Limb (tissue), 2 donors: ENCODE measurements around the gene PNMT.
"Not testable (repeated sequence)": the region's sequence is repeated elsewhere in the genome, so short reads cannot be mapped to it uniquely, and the experiment has no call there.

Experiments
- DNase-seq, 2 donors: peaks; one replicate each; pipeline ENCODE4 v3.0.0-alpha.2; 2016; ENCODE audit errors: extremely low spot score in 2 of 2

The PNMT gene

GRCh38 chr17:39687546-39688474 is 19.6 kb downstream of the PNMT start, which contains the start of gene PGAP3:
Gene PGAP3, minus strand, starts transcription at chr17:39688057. Its CDS starts 43 bp downstream, at chr17:39688014.
- peak; percentile 91 to 93 for DNase-seq

GRCh38 chr17:39688475-39688835 is 20.2 kb downstream of the PNMT start:
- DNase-seq, result peak in 1 of 2 donors; percentile 21

- DNase-seq, result no peak
These were observed 20.7 kb downstream of the PNMT start for GRCh38 chr17:39688945-39689344.

DNA sequence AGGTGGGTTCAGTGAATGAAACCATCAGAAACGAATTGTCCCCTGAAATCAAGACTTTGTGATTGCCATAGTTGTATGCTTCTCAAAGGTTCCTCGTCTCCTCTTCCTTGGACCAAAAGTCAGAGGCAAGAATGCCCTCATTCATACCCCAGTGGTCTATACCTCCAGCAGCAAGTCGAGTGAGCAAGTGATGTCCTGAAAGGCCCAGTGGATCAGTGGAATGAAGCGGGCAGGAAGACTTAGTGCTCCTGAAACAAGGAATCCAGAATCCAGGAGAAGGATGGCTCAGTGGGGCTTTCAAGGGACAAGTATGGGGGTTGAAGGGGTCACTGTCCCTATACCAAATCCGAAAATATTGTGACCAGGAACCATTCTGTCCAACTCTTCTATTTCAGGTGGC is 26.3 kb downstream of the PNMT start:
- DNase-seq, result no peak

DNA sequence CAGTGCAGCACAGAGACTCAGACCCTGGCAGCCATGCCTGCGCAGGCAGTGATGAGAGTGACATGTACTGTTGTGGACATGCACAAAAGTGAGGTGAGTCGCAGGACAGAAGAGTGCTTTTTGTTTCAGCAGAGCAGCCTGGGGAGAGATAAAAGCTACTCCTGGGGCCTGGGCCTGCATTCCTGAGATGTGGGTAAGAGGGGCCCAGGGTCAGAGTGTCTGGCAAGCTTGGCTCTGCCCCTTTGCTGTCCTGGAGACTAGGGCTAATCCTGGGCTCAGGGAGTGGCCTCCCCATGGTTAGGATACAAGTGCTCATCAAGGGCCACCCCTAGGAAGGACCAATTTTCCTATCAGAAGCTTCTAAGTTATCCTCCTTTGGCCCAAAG is 26.8 kb downstream of the PNMT start:
- no peak for DNase-seq

- DNase-seq, result no peak
These were observed 28.5 kb downstream of the PNMT start for GRCh38 chr17:39696731-39697130.

- no peak for DNase-seq
These were observed 29.7 kb downstream of the PNMT start for GRCh38 chr17:39697961-39698360.

DNA sequence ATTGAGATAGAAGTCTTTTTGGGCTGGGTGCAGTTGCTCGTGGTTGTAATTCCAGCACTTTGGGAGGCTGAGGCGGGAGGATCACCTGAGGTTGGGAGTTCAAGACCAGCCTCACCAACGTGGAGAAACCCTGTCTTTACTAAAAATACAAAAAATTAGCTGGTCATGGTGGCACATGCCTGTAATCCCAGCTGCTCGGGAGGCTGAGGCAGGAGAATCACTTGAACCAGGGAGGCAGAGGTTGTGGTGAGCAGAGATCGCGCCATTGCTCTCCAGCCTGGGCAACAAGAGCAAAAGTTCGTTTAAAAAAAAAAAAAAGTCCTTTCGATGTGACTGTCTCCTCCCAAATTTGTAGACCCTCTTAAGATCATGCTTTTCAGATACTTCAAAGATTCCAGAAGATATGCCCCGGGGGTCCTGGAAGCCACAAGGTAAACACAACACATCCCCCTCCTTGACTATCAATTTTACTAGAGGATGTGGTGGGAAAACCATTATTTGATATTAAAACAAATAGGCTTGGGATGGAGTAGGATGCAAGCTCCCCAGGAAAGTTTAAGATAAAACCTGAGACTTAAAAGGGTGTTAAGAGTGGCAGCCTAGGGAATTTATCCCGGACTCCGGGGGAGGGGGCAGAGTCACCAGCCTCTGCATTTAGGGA is 31.0 kb downstream of the PNMT start:
- DNase-seq, result not testable (repeated sequence)

DNA sequence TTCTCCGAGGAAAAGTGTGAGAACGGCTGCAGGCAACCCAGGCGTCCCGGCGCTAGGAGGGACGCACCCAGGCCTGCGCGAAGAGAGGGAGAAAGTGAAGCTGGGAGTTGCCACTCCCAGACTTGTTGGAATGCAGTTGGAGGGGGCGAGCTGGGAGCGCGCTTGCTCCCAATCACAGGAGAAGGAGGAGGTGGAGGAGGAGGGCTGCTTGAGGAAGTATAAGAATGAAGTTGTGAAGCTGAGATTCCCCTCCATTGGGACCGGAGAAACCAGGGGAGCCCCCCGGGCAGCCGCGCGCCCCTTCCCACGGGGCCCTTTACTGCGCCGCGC is 31.5 kb downstream of the PNMT start, which contains the start of gene ERBB2:
TSS of gene ERBB2 (plus strand) at position 247 of the 330 bp plus-strand sequence. CDS start 175 bp downstream, outside the sequence.
- peak; percentile 77 to 81 for DNase-seq

- peak; percentile 76 to 88 for DNase-seq
These were observed 32.1 kb downstream of the PNMT start for GRCh38 chr17:39700148-39700987.

DNA sequence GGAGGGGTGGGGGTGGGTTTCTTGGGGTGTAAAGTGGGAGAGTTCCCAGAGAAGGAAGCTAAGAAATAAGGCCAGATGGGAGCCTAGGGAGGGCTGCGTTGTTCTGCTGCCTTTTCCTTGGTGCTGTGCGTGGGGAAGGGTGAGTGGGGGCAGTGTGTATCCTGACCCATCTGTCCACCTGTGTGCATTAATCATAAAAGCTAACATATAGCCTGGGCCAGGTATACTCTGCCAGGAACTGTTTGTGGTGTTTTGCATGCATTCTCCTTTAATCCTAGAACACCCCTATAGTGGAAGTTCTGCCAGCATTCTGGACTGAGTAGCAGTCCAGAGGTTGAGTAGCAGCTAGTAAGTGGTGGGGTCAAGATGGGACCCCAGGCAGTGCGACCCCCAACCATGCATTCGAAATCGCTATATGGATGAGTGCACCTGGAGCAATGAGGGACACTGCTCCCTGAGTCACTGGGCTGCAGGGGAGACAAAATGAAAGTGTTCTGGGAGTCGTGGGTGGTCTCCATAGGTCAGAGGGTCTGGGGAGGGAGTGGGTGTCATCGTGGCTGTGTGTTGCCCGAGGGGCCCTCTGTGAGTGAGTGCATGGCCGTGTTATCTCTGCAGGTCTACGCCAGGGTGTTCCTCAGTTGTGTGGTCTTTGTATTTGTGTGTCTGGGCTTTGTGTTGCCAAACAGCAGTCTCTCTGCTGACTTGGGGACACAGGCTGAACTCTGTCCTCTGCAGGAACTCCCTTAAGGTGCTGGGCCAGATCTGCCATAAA is 32.9 kb downstream of the PNMT start:
- DNase-seq, result no peak

GRCh38 chr17:39701784-39702422 is 33.6 kb downstream of the PNMT start:
- DNase-seq, result no peak

DNA sequence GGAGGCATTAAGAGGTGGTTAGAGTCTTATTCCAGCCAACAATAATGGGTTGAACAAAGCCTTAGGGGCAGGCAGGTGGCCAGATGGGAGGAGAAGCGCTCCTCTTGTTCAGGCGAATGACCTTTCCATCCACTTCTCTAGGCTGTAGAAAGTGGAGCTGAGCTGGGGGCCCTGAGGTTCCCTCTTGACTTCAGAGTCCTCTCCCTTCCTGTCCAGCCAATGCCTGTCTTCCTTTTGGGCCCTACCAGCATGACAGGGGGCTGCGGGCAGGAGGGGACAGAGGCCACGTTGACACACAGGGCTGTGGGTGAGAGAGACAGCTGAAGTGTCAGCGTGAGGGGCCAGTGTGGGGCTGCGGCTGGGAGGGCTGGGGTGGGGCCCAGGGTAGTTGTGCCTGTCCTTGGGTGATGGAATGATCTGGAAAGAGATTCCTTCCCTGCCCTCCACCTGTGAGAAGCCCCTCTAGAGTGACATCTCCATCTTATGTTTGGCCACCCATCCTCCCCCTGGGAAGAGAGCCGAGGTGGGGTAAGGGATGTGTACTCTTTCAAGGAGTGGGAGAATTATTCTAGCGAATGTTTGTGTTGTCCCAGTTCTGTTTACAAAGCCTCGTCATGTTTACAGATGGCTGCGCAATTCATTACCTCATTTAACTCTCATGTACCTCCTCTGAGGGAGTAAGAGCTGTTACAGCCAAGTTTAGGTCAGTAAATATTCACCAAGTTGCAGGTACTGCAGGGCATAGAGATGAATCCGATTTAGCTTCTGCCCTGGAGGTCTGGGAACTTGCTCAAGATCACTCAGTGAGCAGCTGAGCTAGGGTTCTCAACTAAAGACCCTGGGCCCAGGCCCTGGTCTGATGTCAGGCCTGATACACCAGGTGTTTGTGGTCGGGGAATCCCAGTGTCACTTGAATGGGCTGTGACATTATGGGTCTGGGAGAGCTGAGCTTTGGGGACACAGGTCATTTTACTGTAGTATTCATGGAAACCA is 34.9 kb downstream of the PNMT start:
- no peak for DNase-seq

DNA sequence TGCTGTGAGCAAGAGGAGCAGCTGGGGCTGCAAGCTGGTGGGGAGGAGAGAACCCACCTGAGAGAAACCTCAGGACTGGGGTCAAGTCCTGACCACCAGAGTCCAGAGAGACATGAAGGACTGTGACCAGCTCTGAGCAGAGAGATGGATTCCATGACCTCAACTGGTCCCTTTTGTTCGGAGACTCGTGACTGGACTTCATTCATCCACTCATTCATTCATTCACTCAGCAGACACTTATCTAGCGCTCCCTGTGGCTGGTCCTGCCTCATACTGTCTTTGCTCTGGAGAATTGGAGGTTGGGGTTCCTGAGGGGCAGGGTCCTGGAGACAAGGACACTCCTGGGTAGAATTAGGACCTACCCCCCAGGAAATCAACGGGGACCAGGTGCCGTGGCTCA is 35.7 kb downstream of the PNMT start:
- DNase-seq, result no peak

- DNase-seq, result peak in 1 of 2 donors; percentile 53
These were observed 36.7 kb downstream of the PNMT start for GRCh38 chr17:39704821-39705551.

GRCh38 chr17:39705786-39706348 is 37.6 kb downstream of the PNMT start:
- DNase-seq, result no peak

DNA sequence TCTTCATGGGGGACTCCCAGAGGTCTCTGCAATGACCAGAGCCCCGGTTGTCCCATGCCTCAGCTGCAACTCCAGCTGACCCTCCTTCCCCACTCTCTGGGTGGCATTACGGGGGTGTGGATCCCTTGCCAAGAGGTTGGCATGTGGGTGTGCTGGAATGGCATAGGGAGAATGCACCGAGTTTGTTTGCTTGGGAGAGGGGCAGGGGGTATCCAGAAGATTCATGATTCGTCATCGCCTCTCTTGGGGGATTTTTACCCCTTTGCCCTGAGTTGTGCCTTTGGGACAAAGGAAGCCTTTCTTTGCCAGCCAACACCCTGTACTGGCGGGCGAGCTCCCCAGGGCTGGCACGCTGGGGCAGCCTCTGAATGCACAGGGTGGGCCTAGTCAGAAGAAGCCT is 38.1 kb downstream of the PNMT start:
- no peak for DNase-seq

DNA sequence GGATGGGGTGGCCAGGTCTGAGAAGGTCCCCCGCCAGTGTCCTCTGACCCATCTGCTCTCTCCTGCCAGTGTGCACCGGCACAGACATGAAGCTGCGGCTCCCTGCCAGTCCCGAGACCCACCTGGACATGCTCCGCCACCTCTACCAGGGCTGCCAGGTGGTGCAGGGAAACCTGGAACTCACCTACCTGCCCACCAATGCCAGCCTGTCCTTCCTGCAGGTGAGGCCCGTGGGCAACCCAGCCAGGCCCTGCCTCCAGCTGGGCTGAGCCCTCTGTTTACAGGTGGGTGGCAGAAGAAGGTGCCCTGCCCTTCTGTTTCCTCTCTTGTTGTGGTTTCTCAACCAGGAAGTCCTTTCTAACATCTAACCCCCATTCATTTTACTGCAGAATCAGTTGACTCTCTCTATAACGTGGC is 38.7 kb downstream of the PNMT start:
- DNase-seq, result no peak
